ENCODE results near the gene PSME4.

The PSME4 gene

GRCh38 chr2:53911434-53912189 is 59.2 kb downstream of the PSME4 start:
- Histone ChIP-seq H3K36me3 (ENCODE audit: control insufficient read depth, low read depth, low read length) (peaks cover 38% of the 10 kb centered on the region), H3K27me3 (ENCODE audit: control insufficient read depth, insufficient read depth, low read length) (no peaks in the 10 kb centered on the region), H3K4me3 (ENCODE audit: low read length) (no peak overlapping the region), H3K9me3 (ENCODE audit: control insufficient read depth, low read depth, low read length) (no peaks in the 10 kb centered on the region), H3K27ac (ENCODE audit: low read length) (no peak overlapping the region), H3K9ac (ENCODE audit: low read length) (no peak overlapping the region), H3K4me1 (ENCODE audit: control insufficient read depth, low read depth, low read length) (no peaks in the 10 kb centered on the region)

DNA sequence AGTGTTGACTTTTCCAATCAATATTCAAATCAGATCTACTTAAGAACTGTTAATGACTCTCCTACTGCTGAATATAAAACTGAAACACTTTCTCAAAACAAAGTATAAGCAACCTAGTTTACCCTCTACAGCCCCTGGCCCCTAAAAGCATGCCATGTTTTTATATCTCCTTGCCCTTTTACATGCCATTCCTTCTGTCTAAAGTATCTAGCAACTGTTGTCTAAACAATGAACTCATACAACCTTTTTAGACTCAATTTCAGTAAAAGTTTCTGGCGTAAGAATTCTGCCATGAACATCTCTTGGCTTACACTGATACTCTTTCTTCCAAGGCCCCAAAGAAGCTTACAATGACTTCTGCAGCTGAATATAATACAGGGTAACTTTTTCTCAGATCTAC is 63.2 kb downstream of the PSME4 start:
- no peak overlapping the region for H3K4me3 ChIP-seq (ENCODE audit: low read length)
- H3K9ac ChIP-seq (ENCODE audit: low read length): no peak overlapping the region
- H3K4me1 ChIP-seq (ENCODE audit: control insufficient read depth, low read depth, low read length): no peaks in the 10 kb centered on the region
- no peaks in the 10 kb centered on the region for H3K9me3 ChIP-seq (ENCODE audit: control insufficient read depth, low read depth, low read length)
- H3K27me3 ChIP-seq (ENCODE audit: control insufficient read depth, insufficient read depth, low read length): no peaks in the 10 kb centered on the region
- no peak overlapping the region for H3K27ac ChIP-seq (ENCODE audit: low read length)
- H3K36me3 ChIP-seq (ENCODE audit: control insufficient read depth, low read depth, low read length): peaks cover 64% of the 10 kb centered on the region

DNA sequence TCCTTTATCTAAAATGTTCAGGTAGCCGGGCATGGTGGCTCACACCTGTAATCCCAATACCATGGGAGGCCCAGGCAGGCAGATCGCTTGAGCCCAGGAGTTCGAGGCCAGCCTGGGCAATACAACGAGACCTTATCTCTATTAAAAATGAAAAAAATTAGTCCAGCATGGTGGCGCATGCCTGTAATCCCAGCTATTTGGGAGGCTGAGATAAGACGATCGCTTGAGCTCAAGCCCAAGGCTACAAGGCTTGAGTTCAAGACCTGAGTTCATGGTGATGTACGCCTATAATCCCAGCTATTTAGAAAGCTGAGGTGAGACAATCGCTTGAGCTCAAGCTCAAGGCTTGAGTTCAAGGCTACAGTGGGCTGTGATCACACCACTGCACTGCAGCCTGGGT is 65.4 kb downstream of the PSME4 start:
- Histone ChIP-seq H3K9me3 (ENCODE audit: control insufficient read depth, low read depth, low read length) (no peaks in the 10 kb centered on the region), H3K27ac (ENCODE audit: low read length) (no peak overlapping the region), H3K4me3 (ENCODE audit: low read length) (no peak overlapping the region), H3K27me3 (ENCODE audit: control insufficient read depth, insufficient read depth, low read length) (no peaks in the 10 kb centered on the region), H3K9ac (ENCODE audit: low read length) (no peak overlapping the region), H3K4me1 (ENCODE audit: control insufficient read depth, low read depth, low read length) (no peaks in the 10 kb centered on the region), H3K36me3 (ENCODE audit: control insufficient read depth, low read depth, low read length) (peaks cover 80% of the 10 kb centered on the region)

- no peaks in the 10 kb centered on the region for H3K27me3 ChIP-seq (ENCODE audit: control insufficient read depth, insufficient read depth, low read length)
- H3K9ac ChIP-seq (ENCODE audit: low read length): no peak overlapping the region
- no peaks in the 10 kb centered on the region for H3K4me1 ChIP-seq (ENCODE audit: control insufficient read depth, low read depth, low read length)
- no peak overlapping the region for H3K4me3 ChIP-seq (ENCODE audit: low read length)
- peaks cover 90% of the 10 kb centered on the region for H3K36me3 ChIP-seq (ENCODE audit: control insufficient read depth, low read depth, low read length)
- no peak overlapping the region for H3K27ac ChIP-seq (ENCODE audit: low read length)
- H3K9me3 ChIP-seq (ENCODE audit: control insufficient read depth, low read depth, low read length): no peaks in the 10 kb centered on the region
Measured at GRCh38 chr2:53903011-53903410, 67.8 kb downstream of the PSME4 start.

DNA sequence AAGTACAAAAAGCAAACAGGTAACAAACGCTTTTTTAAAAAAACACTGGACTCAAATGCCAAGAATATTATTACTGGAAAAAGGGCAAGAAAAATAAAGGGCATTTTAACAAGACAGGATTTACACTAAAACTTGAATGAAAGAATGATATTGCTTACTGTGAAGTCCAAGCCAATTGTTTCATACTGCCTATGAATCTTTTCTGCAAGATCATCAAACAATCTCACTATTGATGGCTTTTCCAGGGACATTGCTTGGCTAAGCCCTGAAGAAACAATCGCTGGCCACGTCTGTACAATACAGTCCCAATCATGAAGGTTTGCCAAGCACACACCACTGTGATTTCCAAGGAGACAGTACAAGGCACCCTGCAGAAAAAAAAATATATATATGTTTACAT is 69.6 kb downstream of the PSME4 start:
- H3K4me1 ChIP-seq (ENCODE audit: control insufficient read depth, low read depth, low read length): no peaks in the 10 kb centered on the region
- peaks cover 91% of the 10 kb centered on the region for H3K36me3 ChIP-seq (ENCODE audit: control insufficient read depth, low read depth, low read length)
- no peak overlapping the region for H3K9ac ChIP-seq (ENCODE audit: low read length)
- H3K9me3 ChIP-seq (ENCODE audit: control insufficient read depth, low read depth, low read length): no peaks in the 10 kb centered on the region
- H3K4me3 ChIP-seq (ENCODE audit: low read length): no peak overlapping the region
- H3K27ac ChIP-seq (ENCODE audit: low read length): no peak overlapping the region
- no peaks in the 10 kb centered on the region for H3K27me3 ChIP-seq (ENCODE audit: control insufficient read depth, insufficient read depth, low read length)

- H3K36me3 ChIP-seq (ENCODE audit: control insufficient read depth, low read depth, low read length): peaks cover 96% of the 10 kb centered on the region
- no peak overlapping the region for H3K27ac ChIP-seq (ENCODE audit: low read length)
- no peaks in the 10 kb centered on the region for H3K4me1 ChIP-seq (ENCODE audit: control insufficient read depth, low read depth, low read length)
Measured at GRCh38 chr2:53896864-53897263, 73.9 kb downstream of the PSME4 start.

GRCh38 chr2:53886406-53887280 is 84.2 kb downstream of the PSME4 start:
- H3K36me3 ChIP-seq (ENCODE audit: control insufficient read depth, low read depth, low read length): peaks cover 88% of the 10 kb centered on the region
- no peaks in the 10 kb centered on the region for H3K4me1 ChIP-seq (ENCODE audit: control insufficient read depth, low read depth, low read length)
- H3K9me3 ChIP-seq (ENCODE audit: control insufficient read depth, low read depth, low read length): no peaks in the 10 kb centered on the region
- no peak overlapping the region for H3K4me3 ChIP-seq (ENCODE audit: low read length)
- H3K27ac ChIP-seq (ENCODE audit: low read length): no peak overlapping the region
- no peak overlapping the region for H3K9ac ChIP-seq (ENCODE audit: low read length)
- no peaks in the 10 kb centered on the region for H3K27me3 ChIP-seq (ENCODE audit: control insufficient read depth, insufficient read depth, low read length)

More at GRCh38 chr2:53896864-53897263, 73.9 kb downstream of the PSME4 start:
- no peak overlapping the region for H3K4me3 ChIP-seq (ENCODE audit: low read length)
- H3K9me3 ChIP-seq (ENCODE audit: control insufficient read depth, low read depth, low read length): no peaks in the 10 kb centered on the region
- H3K27me3 ChIP-seq (ENCODE audit: control insufficient read depth, insufficient read depth, low read length): no peaks in the 10 kb centered on the region
- H3K9ac ChIP-seq (ENCODE audit: low read length): no peak overlapping the region

- Histone ChIP-seq H3K9ac (ENCODE audit: low read length) (no peak overlapping the region), H3K4me3 (ENCODE audit: low read length) (no peak overlapping the region), H3K9me3 (ENCODE audit: control insufficient read depth, low read depth, low read length) (no peaks in the 10 kb centered on the region), H3K4me1 (ENCODE audit: control insufficient read depth, low read depth, low read length) (no peaks in the 10 kb centered on the region), H3K27me3 (ENCODE audit: control insufficient read depth, insufficient read depth, low read length) (no peaks in the 10 kb centered on the region), H3K27ac (ENCODE audit: low read length) (no peak overlapping the region), H3K36me3 (ENCODE audit: control insufficient read depth, low read depth, low read length) (peaks cover 76% of the 10 kb centered on the region)
Measured at GRCh38 chr2:53884883-53885282, 85.9 kb downstream of the PSME4 start.

- Histone ChIP-seq H3K9ac (ENCODE audit: low read length) (no peak overlapping the region), H3K4me1 (ENCODE audit: control insufficient read depth, low read depth, low read length) (no peaks in the 10 kb centered on the region), H3K36me3 (ENCODE audit: control insufficient read depth, low read depth, low read length) (peaks cover 50% of the 10 kb centered on the region), H3K4me3 (ENCODE audit: low read length) (no peak overlapping the region), H3K9me3 (ENCODE audit: control insufficient read depth, low read depth, low read length) (no peaks in the 10 kb centered on the region), H3K27me3 (ENCODE audit: control insufficient read depth, insufficient read depth, low read length) (no peaks in the 10 kb centered on the region), H3K27ac (ENCODE audit: low read length) (no peak overlapping the region)
Measured at GRCh38 chr2:53881986-53882385, 88.8 kb downstream of the PSME4 start.

GRCh38 chr2:53881360-53881759 is 89.4 kb downstream of the PSME4 start:
- Histone ChIP-seq H3K27me3 (ENCODE audit: control insufficient read depth, insufficient read depth, low read length) (no peaks in the 10 kb centered on the region), H3K27ac (ENCODE audit: low read length) (no peak overlapping the region), H3K4me1 (ENCODE audit: control insufficient read depth, low read depth, low read length) (no peaks in the 10 kb centered on the region), H3K36me3 (ENCODE audit: control insufficient read depth, low read depth, low read length) (peaks cover 44% of the 10 kb centered on the region), H3K9ac (ENCODE audit: low read length) (no peak overlapping the region), H3K9me3 (ENCODE audit: control insufficient read depth, low read depth, low read length) (no peaks in the 10 kb centered on the region), H3K4me3 (ENCODE audit: low read length) (no peak overlapping the region)

- no peaks in the 10 kb centered on the region for H3K27me3 ChIP-seq (ENCODE audit: control insufficient read depth, insufficient read depth, low read length)
- H3K9ac ChIP-seq (ENCODE audit: low read length): no peak overlapping the region
- no peak overlapping the region for H3K4me3 ChIP-seq (ENCODE audit: low read length)
- no peak overlapping the region for H3K27ac ChIP-seq (ENCODE audit: low read length)
- H3K9me3 ChIP-seq (ENCODE audit: control insufficient read depth, low read depth, low read length): no peaks in the 10 kb centered on the region
- peaks cover 43% of the 10 kb centered on the region for H3K36me3 ChIP-seq (ENCODE audit: control insufficient read depth, low read depth, low read length)
- no peaks in the 10 kb centered on the region for H3K4me1 ChIP-seq (ENCODE audit: control insufficient read depth, low read depth, low read length)
Measured at GRCh38 chr2:53880756-53881155, 90.0 kb downstream of the PSME4 start.

All from iPS-18a (cell line).